Neuronal stem cell (in vitro differentiated cells): ENCODE data around the gene KLF13.

Experiments used
- DNase-seq: peaks from one replicate; pipeline ENCODE4 v3.0.0-alpha.2; 2013; ENCODE audit warnings: low spot score
- H2AFZ ChIP-seq: one replicate; pipeline ENCODE4 v1.6.1; 2013; ENCODE audit warnings: mild to moderate bottlenecking, low read length, inconsistent platforms
- H2AK5ac ChIP-seq: 2 replicates; pipeline ENCODE4 v1.6.1; 2013; ENCODE audit warnings: low read depth, mild to moderate bottlenecking, inconsistent platforms, low read length, moderate library complexity, mixed read lengths
- H2BK120ac ChIP-seq: 2 replicates; pipeline ENCODE4 v1.6.1; 2013; ENCODE audit warnings: low read depth, mild to moderate bottlenecking, inconsistent platforms, low read length, moderate library complexity, mixed read lengths
- H2BK12ac ChIP-seq: one replicate; pipeline ENCODE4 v1.6.1; 2013; ENCODE audit warnings: low read length, inconsistent platforms
- H2BK15ac ChIP-seq: 2 replicates; pipeline ENCODE4 v1.6.1; 2013; ENCODE audit warnings: mild to moderate bottlenecking, low read length, inconsistent platforms, mixed read lengths
- H2BK5ac ChIP-seq: one replicate; pipeline ENCODE4 v1.6.1; 2013; ENCODE audit warnings: inconsistent platforms, mild to moderate bottlenecking, low read length, moderate library complexity
- H3K14ac ChIP-seq: one replicate; pipeline ENCODE4 v1.6.1; 2013; ENCODE audit warnings: low read length, inconsistent platforms
- H3K18ac ChIP-seq: 2 replicates; pipeline ENCODE4 v1.6.1; 2013; ENCODE audit warnings: low read length, inconsistent platforms
- H3K23ac ChIP-seq: 2 replicates; pipeline ENCODE4 v1.6.1; 2013; ENCODE audit warnings: low read depth, mild to moderate bottlenecking, mixed read lengths, low read length, inconsistent platforms; ENCODE audit not compliant: poor library complexity
- H3K27ac ChIP-seq: replicated peaks from 3 replicates; pipeline ENCODE4 v1.5.1; 2013; ENCODE audit warnings: low read length, inconsistent platforms
- H3K27me3 ChIP-seq, 3 experiments: 2 replicates each; pipeline ENCODE4 v1.6.1; 2013; ENCODE audit warnings: low read length in 3 of 3, mild to moderate bottlenecking in 2 of 3, inconsistent platforms in 1 of 3, low read depth in 1 of 3, mixed read lengths in 1 of 3, moderate library complexity in 1 of 3; ENCODE audit not compliant: control insufficient read depth in 3 of 3, insufficient read depth in 3 of 3
- H3K36me3 ChIP-seq, 2 donors: replicated peaks in 1 of 2; 2 replicates each; pipeline ENCODE4 v1.6.1; 2013; ENCODE audit warnings: low read length in 2 of 2; ENCODE audit not compliant: control insufficient read depth in 2 of 2, insufficient read depth in 2 of 2
- H3K4ac ChIP-seq: 2 replicates; pipeline ENCODE4 v1.6.1; 2013; ENCODE audit warnings: inconsistent platforms, mild to moderate bottlenecking, low read length, moderate library complexity
- H3K4me1 ChIP-seq, 2 donors: 1 replicate in 1 of 2; 2 replicates in 1 of 2; pipeline ENCODE4 v1.6.1; 2013; ENCODE audit warnings: low read length in 2 of 2, low read depth in 1 of 2; ENCODE audit not compliant: control insufficient read depth in 2 of 2, insufficient read depth in 1 of 2
- H3K4me2 ChIP-seq: one replicate; pipeline ENCODE4 v1.6.1; 2013; ENCODE audit warnings: mild to moderate bottlenecking, low read length, inconsistent platforms; ENCODE audit not compliant: insufficient read depth, poor library complexity, severe bottlenecking
- H3K4me3 ChIP-seq, 2 donors: 2 replicates each; pipeline ENCODE4 v1.5.1; 2013; ENCODE audit warnings: low read length in 2 of 2, mild to moderate bottlenecking in 2 of 2, inconsistent platforms in 1 of 2, moderate library complexity in 1 of 2
- H3K79me1 ChIP-seq: one replicate; pipeline ENCODE4 v1.6.1; 2013; ENCODE audit warnings: low read depth, mild to moderate bottlenecking, inconsistent platforms, low read length, moderate library complexity
- H3K9ac ChIP-seq: one replicate; pipeline ENCODE4 v1.6.1; 2013; ENCODE audit warnings: mild to moderate bottlenecking, low read depth, low read length, inconsistent platforms; ENCODE audit not compliant: poor library complexity
- H3K9me3 ChIP-seq, 2 donors: replicated peaks in 1 of 2; 2 replicates each; pipeline versions ENCODE3 to v1.6.1; 2013; ENCODE audit warnings: low read length in 2 of 2, mild to moderate bottlenecking in 2 of 2, inconsistent platforms in 1 of 2, low read depth in 1 of 2, mixed read lengths in 1 of 2, moderate library complexity in 1 of 2; ENCODE audit not compliant: control insufficient read depth in 2 of 2, insufficient read depth in 1 of 2
- H4K8ac ChIP-seq: one replicate; pipeline ENCODE4 v1.6.1; 2013; ENCODE audit warnings: low read depth, mild to moderate bottlenecking, inconsistent platforms, low read length, moderate library complexity
- H4K91ac ChIP-seq: one replicate; pipeline ENCODE4 v1.6.1; 2013; ENCODE audit warnings: low read length, low read depth, mild to moderate bottlenecking, inconsistent platforms; ENCODE audit not compliant: poor library complexity
- WGBS, 2 donors: extraction: QIAGEN DNeasy Blood & Tissue Kit; methylation state at CpG; one replicate each; pipeline ENCODE4 v1.1.7; 2013; ENCODE audit warnings: missing lambda C conversion rate in 2 of 2, mixed read lengths in 1 of 2; ENCODE audit not compliant: insufficient read length in 2 of 2, insufficient replicate concordance in 1 of 2; ENCODE audit errors: extremely low coverage in 2 of 2; 5-methylcytosine and 5-hydroxymethylcytosine counted together

The KLF13 gene

DNA sequence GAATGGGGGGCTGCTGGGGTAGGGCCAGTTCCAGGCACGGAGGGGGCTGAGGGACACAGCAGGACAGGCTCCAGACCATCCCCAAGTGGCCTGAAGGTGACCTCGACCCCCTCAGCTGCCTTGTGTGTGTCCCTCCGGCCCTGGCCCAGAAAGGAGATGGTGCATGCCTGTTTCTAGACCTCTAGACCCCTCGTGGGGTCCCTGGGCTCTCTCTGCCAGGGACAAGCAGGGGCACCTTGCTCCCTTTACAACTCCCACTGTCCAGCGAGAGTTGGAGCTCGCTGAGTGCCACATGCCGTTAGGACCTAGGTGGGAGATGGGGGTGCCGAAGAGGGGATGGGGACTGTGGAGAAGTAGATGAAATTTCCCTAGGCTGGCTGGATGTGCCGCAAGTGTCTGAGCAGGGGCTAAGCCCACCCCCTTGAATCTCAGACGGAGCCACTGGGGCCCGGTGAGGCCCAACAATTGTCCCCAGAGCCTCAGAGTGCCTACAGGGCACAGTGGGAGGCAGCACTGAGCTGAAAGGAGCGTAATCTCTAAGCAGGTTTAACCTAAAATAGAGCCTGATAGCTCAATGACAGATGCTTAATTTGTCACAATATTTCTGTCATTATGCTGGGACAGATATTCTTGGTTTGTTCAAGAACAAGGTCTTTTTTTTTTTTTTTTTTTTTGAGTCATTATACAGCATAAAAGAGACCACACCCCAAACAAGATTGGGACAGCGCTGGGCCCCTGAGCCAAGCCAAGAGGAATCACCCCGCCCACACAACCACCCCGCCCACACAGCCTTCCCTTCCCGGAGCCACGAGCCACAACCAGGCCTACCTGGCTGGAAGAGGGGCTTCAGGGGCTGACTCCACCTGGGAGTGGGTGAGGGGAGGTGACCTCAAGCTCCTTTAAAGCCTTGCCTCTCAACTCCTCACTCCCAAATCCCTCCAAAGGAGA is 23.6 kb upstream of the KLF13 start:
- Histone ChIP-seq H2BK5ac (peak overlapping the region; percentile 19), H3K27me3 (peaks cover 0 to 8% (median 0%) of the 10 kb centered on the region in 3 experiments), H2BK15ac (peak overlapping the region; percentile 91), H3K14ac (no peak overlapping the region), H3K36me3 (no peaks in the 10 kb centered on the region), H3K27ac (no peak overlapping the region), H2AFZ (peak overlapping the region; percentile 47), H2BK120ac (no peak overlapping the region), H3K4me1 (peaks cover 48 to 49% of the 10 kb centered on the region in 2 donors), H2BK12ac (no peak overlapping the region), H4K8ac (no peak overlapping the region), H3K4me3 (no peak overlapping the region), H3K4ac (no peak overlapping the region), H2AK5ac (peak overlapping the region; percentile 30), H3K9me3 (no peaks in the 10 kb centered on the region), H3K4me2 (no peak overlapping the region), H3K9ac (no peak overlapping the region), H3K18ac (peak overlapping the region; percentile 81), H3K79me1 (no peaks in the 10 kb centered on the region), H4K91ac (no peak overlapping the region), H3K23ac (no peak overlapping the region)
- WGBS, 2 donors = no CpG with 5 or more reads among the region's 17 CpGs
- no peak for DNase-seq

DNA sequence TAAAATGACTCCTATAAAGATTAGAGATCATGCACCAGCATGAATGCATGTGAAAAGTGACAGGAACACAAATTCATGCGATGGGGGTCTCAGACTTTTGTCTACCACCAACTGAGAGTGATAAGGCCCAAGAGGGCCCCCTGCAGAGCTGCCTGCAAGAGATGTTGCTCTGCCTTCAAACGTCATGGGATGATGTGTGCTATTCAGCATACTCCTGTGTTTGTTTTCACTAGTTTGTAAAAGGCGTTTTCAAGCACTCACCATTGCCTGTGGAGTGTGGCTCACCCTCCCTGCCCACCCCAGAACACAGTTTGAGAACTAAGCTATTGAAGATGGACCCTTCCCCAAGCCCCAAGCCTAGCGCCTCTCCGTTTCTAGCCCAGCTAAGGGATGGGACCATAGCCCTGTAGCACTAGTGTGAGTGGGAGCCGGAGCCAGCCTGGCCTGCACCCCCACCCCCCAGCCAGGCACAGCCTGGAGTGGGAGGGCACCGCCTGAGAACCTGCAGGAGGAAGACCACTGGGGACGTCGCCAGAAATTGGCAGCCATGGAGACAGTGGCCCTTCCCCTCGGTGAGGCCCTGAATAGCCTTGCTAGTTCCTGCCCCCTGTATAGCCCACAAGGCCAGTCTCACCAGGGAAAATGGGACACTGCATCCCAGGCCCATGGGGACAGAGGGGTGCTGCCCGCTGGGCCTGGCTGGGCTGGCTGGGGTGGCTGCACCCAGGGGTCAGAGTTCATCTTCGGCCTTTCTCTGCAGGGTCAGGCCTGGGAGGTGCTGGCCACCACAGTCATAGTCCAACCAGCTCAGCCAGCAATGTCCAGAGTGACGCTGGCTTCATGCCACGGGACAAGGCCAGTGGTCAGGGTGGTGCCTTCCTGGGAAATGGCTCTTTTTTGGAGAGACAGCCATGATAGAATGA is 22.6 kb upstream of the KLF13 start:
- peak overlapping the region; percentile 49 for H2BK120ac ChIP-seq
- no peak overlapping the region for H4K8ac ChIP-seq
- peaks cover 54 to 58% of the 10 kb centered on the region in 2 donors for H3K4me1 ChIP-seq
- peak overlapping the region; percentile 42 for H2BK5ac ChIP-seq
- H3K18ac ChIP-seq = peak overlapping the region; percentile 97
- no peak overlapping the region for H3K4me2 ChIP-seq
- no peak overlapping the region for H3K4me3 ChIP-seq
- H3K36me3 ChIP-seq = no peaks in the 10 kb centered on the region
- H3K23ac ChIP-seq = peak overlapping the region; percentile 25
- H3K9ac ChIP-seq = peak overlapping the region; percentile 61
- H2BK15ac ChIP-seq = peak overlapping the region; percentile 91
- no peaks in the 10 kb centered on the region for H3K9me3 ChIP-seq
- peaks cover 0 to 3% (median 0%) of the 10 kb centered on the region in 3 experiments for H3K27me3 ChIP-seq
- peak overlapping the region; percentile 60 for H2AFZ ChIP-seq
- peak overlapping the region; percentile 99 for H2AK5ac ChIP-seq
- H3K14ac ChIP-seq = peak overlapping the region; percentile 86
- DNase-seq = no peak
- H3K79me1 ChIP-seq = no peaks in the 10 kb centered on the region
- H3K27ac ChIP-seq = no peak overlapping the region
- H2BK12ac ChIP-seq = peak overlapping the region; percentile 85
- no CpG with 5 or more reads among the region's 14 CpGs for WGBS, 2 donors
- H3K4ac ChIP-seq = peak overlapping the region; percentile 79
- peak overlapping the region; percentile 22 for H4K91ac ChIP-seq

DNA sequence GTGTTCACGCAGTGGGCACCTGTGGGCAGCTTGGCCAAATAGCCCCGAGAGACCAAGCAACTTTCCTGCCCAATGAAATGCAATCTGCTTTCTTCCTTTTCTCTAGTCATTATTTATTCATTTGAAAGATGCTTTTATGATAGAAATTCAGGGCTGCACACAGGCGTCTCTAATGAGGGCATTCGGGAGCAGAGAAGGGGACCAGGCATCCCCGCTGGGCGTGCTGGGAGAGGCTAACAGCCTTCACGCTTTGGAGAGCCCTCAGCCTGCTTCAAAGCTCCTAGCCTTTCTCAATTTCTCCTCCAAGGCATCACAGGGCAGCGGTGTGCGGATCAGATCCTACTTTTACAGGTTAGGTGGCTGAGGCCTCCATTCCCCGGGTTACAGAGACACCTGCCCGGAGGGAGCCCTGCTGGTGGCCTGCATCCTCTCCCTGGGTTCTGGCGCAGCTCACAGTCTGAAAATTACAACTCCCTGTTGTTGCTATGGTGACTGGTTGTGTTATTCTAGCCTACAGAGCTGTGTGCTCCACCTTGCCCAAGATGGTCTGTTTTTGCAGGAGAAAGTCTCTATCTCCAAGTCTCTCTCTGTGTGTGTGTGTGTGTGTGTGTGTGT is 21.8 kb upstream of the KLF13 start:
- Histone ChIP-seq H4K8ac (no peak overlapping the region), H2BK5ac (no peak overlapping the region), H2BK15ac (peak overlapping the region; percentile 91), H3K27ac (no peak overlapping the region), H2AFZ (peak overlapping the region; percentile 21), H3K9me3 (no peaks in the 10 kb centered on the region), H2BK120ac (peak overlapping the region; percentile 91), H2BK12ac (peak overlapping the region; percentile 60), H3K27me3 (peaks cover 0 to 3% (median 0%) of the 10 kb centered on the region in 3 experiments), H3K4me1 (peaks cover 54 to 57% of the 10 kb centered on the region in 2 donors), H2AK5ac (peak overlapping the region; percentile 99), H3K9ac (peak overlapping the region; percentile 61), H3K14ac (no peak overlapping the region), H3K36me3 (no peaks in the 10 kb centered on the region), H3K23ac (no peak overlapping the region), H3K4ac (no peak overlapping the region), H4K91ac (no peak overlapping the region), H3K18ac (peak overlapping the region; percentile 67), H3K79me1 (no peaks in the 10 kb centered on the region), H3K4me2 (no peak overlapping the region), H3K4me3 (no peak overlapping the region)
- no peak for DNase-seq
- no CpG with 5 or more reads among the region's 12 CpGs for WGBS, 2 donors
